ENCODE results near the gene CCDC188. TPM values are rescaled to one million over a fixed set of nuclear protein-coding genes. Genes with fewer than 3 reads are reported as not detected.

Gene CCDC188
- total and polyA plus RNA-seq, 12 donors = 0.30 to 19.0 (median 0.77) TPM; not detected in 2

DNA sequence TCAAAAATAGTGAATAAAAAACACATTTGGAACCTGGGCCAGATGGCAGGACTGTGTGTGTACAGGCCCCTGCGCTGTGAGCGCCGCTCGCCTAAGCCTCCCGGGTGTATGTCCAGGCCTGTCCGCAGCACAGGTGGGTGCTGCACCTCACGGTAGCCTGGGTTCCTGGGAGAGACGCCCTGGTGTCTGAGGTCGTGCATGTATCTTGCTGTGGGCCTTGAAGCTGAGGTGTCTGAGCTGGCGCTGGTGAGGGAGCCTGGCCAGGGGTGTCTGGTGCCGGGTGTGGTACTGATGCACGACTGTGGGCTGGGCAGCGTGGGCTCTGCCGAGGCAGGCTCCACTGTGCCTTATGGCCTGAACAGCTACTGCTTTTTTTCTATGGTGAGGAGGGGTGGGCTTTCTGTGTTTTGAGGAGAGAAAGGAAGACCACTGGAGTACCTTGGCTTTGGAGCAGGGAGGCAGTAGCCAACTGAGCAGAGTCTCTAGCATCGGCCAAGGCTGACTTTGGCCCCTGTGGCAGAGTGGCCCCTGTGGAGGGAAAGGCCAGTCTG is 23.5 kb downstream of the CCDC188 start:
- DNase-seq = no peak
- Histone ChIP-seq H3K4me3 (no peak overlapping the region), H3K36me3 (replicated peaks in 1 of 2) (peaks cover 0 to 16% of the 10 kb centered on the region in 2 donors), H3K9me3 (replicated peaks in 1 of 3) (no peaks in the 10 kb centered on the region), H3K4me1 (replicated peaks in 1 of 2) (peaks cover 14 to 20% of the 10 kb centered on the region in 2 donors), H3K27ac (no peak overlapping the region), H3K27me3 (no peaks in the 10 kb centered on the region)
- intact Hi-C loops (cut with DNase I) = no loop called here
- 86 to 98% (median 88%) methylated on average over 9 to 15 of the region's 15 CpGs for WGBS, 4 donors
- TF ChIP-seq POLR2A (IDR thresholded peaks at IDR 0.05) = no peak
- TF ChIP-seq, protein P1, sequence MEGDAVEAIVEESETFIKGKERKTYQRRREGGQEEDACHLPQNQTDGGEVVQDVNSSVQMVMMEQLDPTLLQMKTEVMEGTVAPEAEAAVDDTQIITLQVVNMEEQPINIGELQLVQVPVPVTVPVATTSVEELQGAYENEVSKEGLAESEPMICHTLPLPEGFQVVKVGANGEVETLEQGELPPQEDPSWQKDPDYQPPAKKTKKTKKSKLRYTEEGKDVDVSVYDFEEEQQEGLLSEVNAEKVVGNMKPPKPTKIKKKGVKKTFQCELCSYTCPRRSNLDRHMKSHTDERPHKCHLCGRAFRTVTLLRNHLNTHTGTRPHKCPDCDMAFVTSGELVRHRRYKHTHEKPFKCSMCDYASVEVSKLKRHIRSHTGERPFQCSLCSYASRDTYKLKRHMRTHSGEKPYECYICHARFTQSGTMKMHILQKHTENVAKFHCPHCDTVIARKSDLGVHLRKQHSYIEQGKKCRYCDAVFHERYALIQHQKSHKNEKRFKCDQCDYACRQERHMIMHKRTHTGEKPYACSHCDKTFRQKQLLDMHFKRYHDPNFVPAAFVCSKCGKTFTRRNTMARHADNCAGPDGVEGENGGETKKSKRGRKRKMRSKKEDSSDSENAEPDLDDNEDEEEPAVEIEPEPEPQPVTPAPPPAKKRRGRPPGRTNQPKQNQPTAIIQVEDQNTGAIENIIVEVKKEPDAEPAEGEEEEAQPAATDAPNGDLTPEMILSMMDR (IDR thresholded peaks at IDR 0.05) = no peak

DNA sequence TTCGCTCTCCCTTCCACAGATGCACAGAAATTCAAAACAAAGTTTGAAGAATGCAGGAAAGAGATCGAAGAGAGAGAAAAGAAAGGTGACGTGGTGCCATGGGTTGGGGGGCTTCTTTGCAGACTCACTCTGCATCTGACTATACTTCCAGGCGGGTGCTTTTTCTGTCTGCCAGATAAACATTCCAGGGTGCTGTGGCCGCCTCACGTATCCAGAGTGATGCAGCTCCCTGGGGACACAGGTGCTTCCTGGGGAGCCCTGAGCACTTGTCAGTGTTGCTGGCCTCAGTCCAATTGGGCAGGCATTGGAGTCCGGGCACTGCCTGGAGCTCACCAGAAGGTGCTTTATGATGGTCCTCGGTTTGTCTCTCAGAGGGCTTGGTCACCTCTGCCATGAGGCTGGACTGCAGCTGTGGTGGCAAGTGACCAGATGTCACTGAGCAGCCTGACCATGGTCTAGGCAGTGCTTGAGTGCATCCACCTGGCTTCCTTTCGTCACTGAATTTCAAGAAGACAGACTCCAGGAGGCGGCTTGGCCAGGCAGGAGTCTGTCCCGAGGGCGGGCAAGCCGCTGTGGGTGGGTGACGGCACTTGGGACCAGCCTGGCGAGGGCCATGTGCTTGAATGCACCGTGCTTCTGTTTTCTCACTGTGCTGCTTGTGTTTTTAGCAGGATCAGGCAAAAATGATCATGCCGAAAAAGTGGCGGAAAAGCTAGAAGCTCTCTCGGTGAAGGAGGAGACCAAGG is 24.4 kb downstream of the CCDC188 start:
- 80 to 90% (median 84%) methylated on average over 17 to 19 of the region's 19 CpGs for WGBS, 4 donors

DNA sequence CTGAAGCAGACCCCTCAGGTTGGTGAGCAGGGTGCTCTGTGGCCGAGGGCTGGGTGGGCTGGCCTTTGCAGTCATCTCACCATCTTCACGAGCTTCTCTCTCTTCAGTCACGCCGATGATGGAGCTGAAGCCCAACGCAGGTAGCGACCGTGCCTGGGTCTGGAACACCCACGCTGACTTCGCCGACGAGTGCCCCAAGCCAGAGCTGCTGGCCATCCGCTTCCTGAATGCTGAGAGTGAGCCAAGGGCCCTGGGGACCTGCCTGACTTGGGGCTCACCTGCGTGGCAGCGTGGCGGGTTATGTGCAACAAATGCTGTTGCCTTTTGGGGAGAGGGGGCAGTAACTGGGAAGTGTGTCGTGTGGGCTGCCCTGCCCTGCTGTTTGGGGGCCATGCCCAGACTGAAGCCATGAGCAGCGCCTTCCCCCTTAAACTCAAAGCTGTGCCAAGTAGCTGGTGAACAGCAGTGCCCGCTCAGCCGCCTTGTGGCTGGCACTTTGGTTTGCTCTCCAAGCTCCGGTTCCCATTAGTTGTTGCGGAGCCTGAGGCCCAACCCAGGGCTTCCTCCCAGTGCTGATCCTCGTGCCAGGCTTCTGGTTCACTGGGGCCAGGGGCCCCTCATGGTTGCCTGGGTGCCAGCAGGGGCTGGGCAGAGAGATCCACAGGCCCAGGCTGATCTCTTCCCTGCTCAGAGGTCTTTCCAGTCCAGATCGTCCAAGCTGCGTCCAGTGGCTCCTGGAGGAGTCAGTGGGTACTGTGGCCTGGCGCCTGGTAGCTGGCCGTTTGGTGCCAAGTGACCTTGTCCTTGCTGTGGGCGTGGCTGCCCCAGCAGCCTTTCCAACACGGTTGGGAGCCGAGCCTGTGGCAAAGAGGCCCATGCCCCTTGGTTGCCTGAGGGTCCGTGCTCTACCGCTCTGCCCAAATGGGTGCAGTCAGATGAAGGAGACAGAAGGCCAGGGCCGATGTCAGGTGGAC is 25.4 kb downstream of the CCDC188 start:
- no peaks in the 10 kb centered on the region for H3K27me3 ChIP-seq
- peaks cover 12 to 14% of the 10 kb centered on the region in 2 donors for H3K4me1 ChIP-seq (replicated peaks in 1 of 2)
- peak; percentile 69 to 91 (median 84) for DNase-seq
- TF ChIP-seq, protein P1 (IDR thresholded peaks at IDR 0.05) = peak in 4 of 6 experiments; percentile 38 to 46 (median 42)
- TF ChIP-seq POLR2A (IDR thresholded peaks at IDR 0.05) = peak in 1 of 2 donors; percentile 61
- 68 to 89% (median 78%) methylated on average over 8 to 32 of the region's 32 CpGs for WGBS, 4 donors
- H3K9me3 ChIP-seq (replicated peaks in 1 of 3) = no peaks in the 10 kb centered on the region
- intact Hi-C loops (cut with DNase I) = no loop called here
- peak overlapping the region in 4 of 5 donors; percentile 39 to 80 (median 72) for H3K27ac ChIP-seq
- H3K36me3 ChIP-seq (replicated peaks in 1 of 2) = peaks cover 0 to 27% of the 10 kb centered on the region in 2 donors
- no peak overlapping the region for H3K4me3 ChIP-seq

More for the DNA sequence above, 24.4 kb downstream of the CCDC188 start:
- H3K4me1 ChIP-seq (replicated peaks in 1 of 2) = peaks cover 12 to 19% of the 10 kb centered on the region in 2 donors
- no peaks in the 10 kb centered on the region for H3K27me3 ChIP-seq
- TF ChIP-seq POLR2A (IDR thresholded peaks at IDR 0.05) = no peak
- DNase-seq = peak in 1 of 7 donors; percentile 38
- peak overlapping the region in 2 of 5 donors; percentile 73 to 80 for H3K27ac ChIP-seq
- intact Hi-C loops (cut with DNase I) = no loop called here
- H3K9me3 ChIP-seq (replicated peaks in 1 of 3) = no peaks in the 10 kb centered on the region
- H3K4me3 ChIP-seq = no peak overlapping the region
- H3K36me3 ChIP-seq (replicated peaks in 1 of 2) = peaks cover 0 to 21% of the 10 kb centered on the region in 2 donors

DNA sequence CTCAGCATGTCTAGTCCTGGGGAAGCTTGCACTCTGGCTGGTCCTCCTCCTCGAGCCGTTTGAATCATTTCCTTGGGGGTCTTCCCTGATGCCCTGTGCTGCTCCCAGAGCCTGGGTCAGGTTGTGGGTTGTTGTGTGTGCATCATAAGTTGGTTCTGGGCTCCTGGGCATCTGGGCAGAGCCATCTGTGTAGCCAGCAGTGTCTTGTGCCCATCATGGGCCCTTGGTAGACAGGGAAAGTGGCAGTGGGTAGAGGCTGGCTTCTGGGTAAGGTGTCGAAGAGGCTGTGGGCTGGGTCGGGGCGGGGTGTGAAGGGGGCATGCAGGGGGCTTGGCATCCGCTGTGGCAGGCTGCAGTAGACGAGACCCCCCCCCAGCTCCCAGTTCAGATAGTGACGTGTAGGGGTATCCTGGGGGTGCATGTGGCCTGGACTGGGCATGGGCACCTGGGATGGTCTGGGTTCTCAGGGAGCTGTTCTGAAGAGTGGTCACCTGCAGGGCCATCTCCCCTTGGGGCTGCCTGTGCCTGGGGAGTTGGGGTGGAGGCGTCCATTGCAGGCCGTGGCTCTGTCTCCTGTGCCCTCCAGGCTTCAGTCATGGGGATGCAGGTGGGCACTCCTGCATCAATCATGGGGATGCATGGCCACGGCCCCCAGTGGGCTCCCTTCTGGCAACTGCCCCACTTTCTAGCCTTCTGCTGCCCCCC is 26.6 kb downstream of the CCDC188 start:
- Histone ChIP-seq H3K27me3 (no peaks in the 10 kb centered on the region), H3K4me1 (replicated peaks in 1 of 2) (peaks cover 12 to 19% of the 10 kb centered on the region in 2 donors), H3K4me3 (no peak overlapping the region), H3K27ac (no peak overlapping the region), H3K36me3 (replicated peaks in 1 of 2) (peaks cover 0 to 40% of the 10 kb centered on the region in 2 donors), H3K9me3 (replicated peaks in 1 of 3) (no peaks in the 10 kb centered on the region)
- intact Hi-C loops (cut with DNase I) = loop anchor here in 1 of 2 donors (5.0 kb wide), 1 partner anchor 152 kb away; no protein-coding TSS in a partner anchor
- 80 to 96% (median 91%) methylated on average over 3 to 11 of the region's 11 CpGs for WGBS, 4 donors
- DNase-seq = no peak
- TF ChIP-seq POLR2A (IDR thresholded peaks at IDR 0.05) = no peak
- TF ChIP-seq, protein P1 (IDR thresholded peaks at IDR 0.05) = no peak

All from adrenal gland (tissue), 12 donors.